Measurements from ENCODE around the gene MIOS. TPM values are rescaled to one million over a fixed set of nuclear protein-coding genes. Genes with fewer than 3 reads are reported as not detected.

MIOS gene
- polyA plus RNA-seq, 2 of the 4 experiments (the other 2 are of a cell fraction), result 19.1 to 49.1 TPM

DNA sequence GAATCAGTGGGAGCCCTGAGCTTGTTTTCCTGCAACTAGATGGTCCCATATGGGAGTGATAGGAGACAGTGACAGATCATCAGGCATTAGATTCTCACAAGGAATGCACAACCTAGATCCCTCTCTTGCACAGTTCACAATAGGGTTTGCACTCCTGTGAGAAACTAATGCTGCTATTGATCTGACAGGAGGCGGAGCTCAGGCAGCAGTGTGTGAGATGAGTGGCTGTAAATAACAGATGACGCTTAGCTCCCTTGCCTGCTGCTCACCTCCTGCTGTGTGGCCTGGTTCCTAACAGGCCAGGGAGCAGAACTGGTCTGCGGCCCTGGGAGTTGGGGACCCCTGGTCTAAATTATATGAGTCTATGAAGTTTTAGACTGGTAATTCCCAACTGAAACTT, 3.9 kb downstream of the MIOS start (continued):
- TF ChIP-seq ZFP36 (IDR thresholded peaks at IDR 0.05; ENCODE audit: borderline replicate concordance, partially characterized antibody) (no peak), JUN (IDR thresholded peaks at IDR 0.05) (no peak), RFX5 (IDR thresholded peaks at IDR 0.05) (no peak), ESRRA (IDR thresholded peaks at IDR 0.05; ENCODE audit: borderline replicate concordance, low read length) (no peak), GATA3 (IDR thresholded peaks at IDR 0.05; ENCODE audit: borderline replicate concordance) (no peak), RCOR1 (IDR thresholded peaks at IDR 0.05; ENCODE audit: low read depth, low read length) (no peak), KDM1A (IDR thresholded peaks at IDR 0.05; ENCODE audit: low read depth) (no peak), NR3C1 (IDR thresholded peaks at IDR 0.05) (no peak), MAFK (IDR thresholded peaks at IDR 0.05; ENCODE audit: partially characterized antibody) (no peak)

DNA sequence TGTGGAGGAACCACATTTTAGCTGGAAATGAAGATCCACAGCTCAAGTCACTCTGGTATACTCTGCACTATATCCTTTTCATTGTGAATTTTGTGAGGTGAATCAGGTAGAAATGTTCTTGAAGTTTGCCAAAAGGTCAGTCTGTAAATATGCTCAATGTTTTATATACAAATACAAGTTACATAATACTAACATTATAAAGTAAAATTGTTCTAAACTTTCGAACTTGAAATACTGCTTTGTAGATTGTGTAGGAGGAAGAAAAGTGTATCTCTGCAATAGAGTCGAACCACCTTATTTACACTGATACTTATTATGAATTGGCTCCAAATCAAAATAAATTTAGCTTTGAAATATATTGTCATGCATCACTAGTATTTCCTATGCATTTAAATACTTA, 7.0 kb downstream of the MIOS start:
- no peak overlapping the region for H3K4me3 ChIP-seq
- no peak overlapping the region for H3K27ac ChIP-seq
- no peaks in the 10 kb centered on the region for H3K9me3 ChIP-seq
- 75% methylated on average over 2 of the region's 2 CpGs for WGBS (ENCODE audit: missing lambda C conversion rate)
- no peak overlapping the region for H3K4me2 ChIP-seq
- H3K4me1 ChIP-seq, result peaks cover 5% of the 10 kb centered on the region; the same call in 2 of the 3 replicates
- TF ChIP-seq MAFK (IDR thresholded peaks at IDR 0.05; ENCODE audit: partially characterized antibody), result no peak
- no peak for TF ChIP-seq KDM5A (IDR thresholded peaks at IDR 0.05)
- no peak for TF ChIP-seq BHLHE40 (IDR thresholded peaks at IDR 0.05; ENCODE audit: low read depth, low read length)
- TF ChIP-seq FOSB (CRISPR knock-in tag; IDR thresholded peaks at IDR 0.05), result no peak
- TF ChIP-seq, protein P1, sequence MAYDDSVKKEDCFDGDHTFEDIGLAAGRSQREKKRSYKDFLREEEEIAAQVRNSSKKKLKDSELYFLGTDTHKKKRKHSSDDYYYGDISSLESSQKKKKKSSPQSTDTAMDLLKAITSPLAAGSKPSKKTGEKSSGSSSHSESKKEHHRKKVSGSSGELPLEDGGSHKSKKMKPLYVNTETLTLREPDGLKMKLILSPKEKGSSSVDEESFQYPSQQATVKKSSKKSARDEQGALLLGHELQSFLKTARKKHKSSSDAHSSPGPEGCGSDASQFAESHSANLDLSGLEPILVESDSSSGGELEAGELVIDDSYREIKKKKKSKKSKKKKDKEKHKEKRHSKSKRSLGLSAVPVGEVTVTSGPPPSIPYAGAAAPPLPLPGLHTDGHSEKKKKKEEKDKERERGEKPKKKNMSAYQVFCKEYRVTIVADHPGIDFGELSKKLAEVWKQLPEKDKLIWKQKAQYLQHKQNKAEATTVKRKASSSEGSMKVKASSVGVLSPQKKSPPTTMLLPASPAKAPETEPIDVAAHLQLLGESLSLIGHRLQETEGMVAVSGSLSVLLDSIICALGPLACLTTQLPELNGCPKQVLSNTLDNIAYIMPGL (CRISPR knock-in tag; IDR thresholded peaks at IDR 0.05; ENCODE audit: borderline replicate concordance), result no peak
- no peak for TF ChIP-seq TP53 (CRISPR knock-in tag; IDR thresholded peaks at IDR 0.05)
- TF ChIP-seq EP300 (IDR thresholded peaks at IDR 0.05), result no peak
- no peak for TF ChIP-seq ZSCAN20 (CRISPR knock-in tag; IDR thresholded peaks at IDR 0.05)
- no peak for TF ChIP-seq CBX2 (IDR thresholded peaks at IDR 0.05; ENCODE audit: borderline replicate concordance, low read depth)
- POLR2A ChIA-PET, result no interaction called here
- CTCF ChIA-PET, result no interaction called here
- no peak for ATAC-seq
- FAIRE-seq, result no peak
- no peak for DNase-seq (ENCODE audit: low read depth in 1 of 2, low spot score in 1 of 2)

DNA sequence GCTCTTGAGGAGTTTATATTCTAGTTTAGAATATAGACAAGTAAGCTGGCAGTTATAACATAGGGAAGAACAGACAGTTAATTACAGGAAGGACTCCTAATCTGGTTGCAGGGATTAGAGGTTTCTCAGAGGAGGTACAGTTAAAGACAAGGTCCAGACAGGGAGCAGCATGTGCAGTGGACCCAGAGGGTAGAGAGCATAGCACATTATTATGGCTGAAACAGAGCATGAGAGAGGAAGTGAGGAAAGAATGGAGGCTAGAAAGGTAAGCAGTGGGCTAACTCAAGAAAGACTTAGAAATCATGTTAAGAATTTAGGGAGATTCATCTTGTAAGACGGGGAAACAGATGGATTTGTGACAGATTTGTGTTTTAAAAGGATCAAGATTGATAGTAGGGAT, 9.7 kb downstream of the MIOS start:
- FAIRE-seq (peak; percentile 18), ATAC-seq (no peak), DNase-seq (ENCODE audit: low read depth in 1 of 2, low spot score in 1 of 2) (no peak)
- CTCF ChIA-PET, result no interaction called here
- H3K4me3 ChIP-seq, result no peak overlapping the region
- no peak for TF ChIP-seq HDAC2 (IDR thresholded peaks at IDR 0.05)
- TF ChIP-seq POLR2AphosphoS2 (conservative IDR thresholded peaks at IDR 0.05; ENCODE audit: low read length), result no peak
- TF ChIP-seq POLR2A (IDR thresholded peaks at IDR 0.05; ENCODE audit: low read length), result no peak
- no peak for TF ChIP-seq FOSL2 (IDR thresholded peaks at IDR 0.05)
- TF ChIP-seq FOSL2 (CRISPR knock-in tag; IDR thresholded peaks at IDR 0.05), result no peak
- no peak for TF ChIP-seq JUN (IDR thresholded peaks at IDR 0.05)
- no peak for TF ChIP-seq MYC (IDR thresholded peaks at IDR 0.05; ENCODE audit: borderline replicate concordance, low read length)
- TF ChIP-seq TP53 (CRISPR knock-in tag; IDR thresholded peaks at IDR 0.05), result no peak
- TF ChIP-seq ZSCAN20 (CRISPR knock-in tag; IDR thresholded peaks at IDR 0.05), result no peak
- TF ChIP-seq, protein P2, sequence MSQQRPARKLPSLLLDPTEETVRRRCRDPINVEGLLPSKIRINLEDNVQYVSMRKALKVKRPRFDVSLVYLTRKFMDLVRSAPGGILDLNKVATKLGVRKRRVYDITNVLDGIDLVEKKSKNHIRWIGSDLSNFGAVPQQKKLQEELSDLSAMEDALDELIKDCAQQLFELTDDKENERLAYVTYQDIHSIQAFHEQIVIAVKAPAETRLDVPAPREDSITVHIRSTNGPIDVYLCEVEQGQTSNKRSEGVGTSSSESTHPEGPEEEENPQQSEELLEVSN (IDR thresholded peaks at IDR 0.05; ENCODE audit: borderline replicate concordance, low read depth), result no peak
- no peak for TF ChIP-seq HOXB5 (CRISPR knock-in tag; IDR thresholded peaks at IDR 0.05)
- no peak for TF ChIP-seq CEBPB (IDR thresholded peaks at IDR 0.05)
- TF ChIP-seq ZNF302 (CRISPR knock-in tag; IDR thresholded peaks at IDR 0.05), result no peak
- TF ChIP-seq, protein P3, sequence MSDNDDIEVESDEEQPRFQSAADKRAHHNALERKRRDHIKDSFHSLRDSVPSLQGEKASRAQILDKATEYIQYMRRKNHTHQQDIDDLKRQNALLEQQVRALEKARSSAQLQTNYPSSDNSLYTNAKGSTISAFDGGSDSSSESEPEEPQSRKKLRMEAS (IDR thresholded peaks at IDR 0.05), result no peak
- TF ChIP-seq HOXA7 (CRISPR knock-in tag; IDR thresholded peaks at IDR 0.05), result no peak
- no peak for TF ChIP-seq KDM5A (IDR thresholded peaks at IDR 0.05)
- TF ChIP-seq NR3C1 (IDR thresholded peaks at IDR 0.05), result no peak
- TF ChIP-seq, protein P4, sequence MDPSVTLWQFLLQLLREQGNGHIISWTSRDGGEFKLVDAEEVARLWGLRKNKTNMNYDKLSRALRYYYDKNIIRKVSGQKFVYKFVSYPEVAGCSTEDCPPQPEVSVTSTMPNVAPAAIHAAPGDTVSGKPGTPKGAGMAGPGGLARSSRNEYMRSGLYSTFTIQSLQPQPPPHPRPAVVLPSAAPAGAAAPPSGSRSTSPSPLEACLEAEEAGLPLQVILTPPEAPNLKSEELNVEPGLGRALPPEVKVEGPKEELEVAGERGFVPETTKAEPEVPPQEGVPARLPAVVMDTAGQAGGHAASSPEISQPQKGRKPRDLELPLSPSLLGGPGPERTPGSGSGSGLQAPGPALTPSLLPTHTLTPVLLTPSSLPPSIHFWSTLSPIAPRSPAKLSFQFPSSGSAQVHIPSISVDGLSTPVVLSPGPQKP (IDR thresholded peaks at IDR 0.05; ENCODE audit: low read depth, low read length), result no peak
- no peak overlapping the region for H3K4me2 ChIP-seq
- no peak overlapping the region for H3K27ac ChIP-seq
- H3K4me1 ChIP-seq, result no peaks in the 10 kb centered on the region
- 90% methylated on average over 1 of the region's 1 CpG for WGBS (ENCODE audit: missing lambda C conversion rate)
- no peaks in the 10 kb centered on the region for H3K9me3 ChIP-seq
- POLR2A ChIA-PET, result no interaction called here

All from A549 (cell line).